ENCODE data around the gene ZMYND8.

- TF ChIP-seq YY1 (IDR thresholded peaks at IDR 0.05; ENCODE audit: insufficient read depth, insufficient read length) = no peak
- no peak for TF ChIP-seq SUZ12 (IDR thresholded peaks at IDR 0.05; ENCODE audit: extremely low read depth, insufficient read depth, insufficient read length)
- no peak for TF ChIP-seq ZNF274 (IDR thresholded peaks at IDR 0.05; ENCODE audit: low read depth, low read length)
Observed at GRCh38 chr20:47244451-47244850, 112.0 kb downstream of the ZMYND8 start.

Data from NT2/D1 (cell line).